GM23248 (cell line): ENCODE data around the gene GFM1. TPM values are rescaled to one million over a fixed set of nuclear protein-coding genes. Genes with fewer than 3 reads are reported as not detected.

ENCODE experiments used
- DNase-seq: peaks from one replicate; pipeline ENCODE4 v3.0.0-alpha.2; 2015
- H2AFZ ChIP-seq: fragments of 200-600 bp; sonication (generic); 2 replicates; pipeline ENCODE4 v1.6.1; 2016; ENCODE audit warnings: antibody characterized with exemption
- H3F3A ChIP-seq: fragments of 200-600 bp; sonication (generic); 2 replicates; pipeline ENCODE4 v1.6.1; 2016; ENCODE audit warnings: mild to moderate bottlenecking, antibody characterized with exemption, mixed run types; ENCODE audit not compliant: insufficient read depth
- H3K27ac ChIP-seq: fragments of 200-600 bp; sonication (generic); 2 replicates; pipeline ENCODE4 v1.5.1; 2016; ENCODE audit warnings: mild to moderate bottlenecking
- H3K27me3 ChIP-seq: fragments of 200-600 bp; sonication (generic); replicated peaks from 2 replicates; pipeline ENCODE4 v1.6.1; 2016; ENCODE audit warnings: mild to moderate bottlenecking; ENCODE audit not compliant: insufficient read depth
- H3K36me3 ChIP-seq: fragments of 200-600 bp; sonication (generic); 2 replicates; pipeline ENCODE4 v1.6.1; 2016; ENCODE audit warnings: low read depth, mild to moderate bottlenecking
- H3K4me1 ChIP-seq: fragments of 200-600 bp; sonication (generic); 2 replicates; pipeline ENCODE4 v1.6.1; 2016; ENCODE audit warnings: mild to moderate bottlenecking; ENCODE audit not compliant: insufficient read depth
- H3K4me2 ChIP-seq: fragments of 200-600 bp; sonication (generic); one replicate; pipeline ENCODE4 v1.6.1; 2016; ENCODE audit warnings: mild to moderate bottlenecking; ENCODE audit not compliant: unreplicated experiment
- H3K4me3 ChIP-seq: fragments of 200-600 bp; sonication (generic); 2 replicates; pipeline ENCODE4 v1.5.1; 2016; ENCODE audit warnings: mild to moderate bottlenecking
- H3K79me2 ChIP-seq: fragments of 200-600 bp; sonication (generic); 2 replicates; pipeline ENCODE4 v1.6.1; 2016; ENCODE audit warnings: mild to moderate bottlenecking; ENCODE audit not compliant: insufficient read depth
- H3K9ac ChIP-seq: fragments of 200-600 bp; sonication (generic); 2 replicates; pipeline ENCODE4 v1.6.1; 2016; ENCODE audit warnings: mild to moderate bottlenecking
- H3K9me2 ChIP-seq: fragments of 200-600 bp; sonication (generic); 2 replicates; pipeline ENCODE4 v1.6.1; 2016; ENCODE audit warnings: mixed run types, mild to moderate bottlenecking, moderate library complexity; ENCODE audit not compliant: insufficient read depth
- H3K9me3 ChIP-seq: fragments of 200-600 bp; sonication (generic); one replicate; pipeline ENCODE4 v1.6.1; 2017; ENCODE audit warnings: low read depth
- H4K20me1 ChIP-seq: fragments of 200-600 bp; sonication (generic); 2 replicates; pipeline ENCODE4 v1.6.0; 2016; ENCODE audit not compliant: insufficient read depth
- EZH2 ChIP-seq: fragments of 200-600 bp; sonication (generic); IDR thresholded peaks from 2 replicates; pipeline ENCODE4 v1.6.1; 2018; ENCODE audit warnings: antibody characterized with exemption, mild to moderate bottlenecking; ENCODE audit not compliant: insufficient read depth, poor library complexity, severe bottlenecking
- EZH2phosphoT487 ChIP-seq: fragments of 200-600 bp; sonication (generic); IDR thresholded peaks from 2 replicates; pipeline ENCODE4 v1.6.1; 2018; ENCODE audit warnings: antibody characterized with exemption, moderate library complexity, mild to moderate bottlenecking, low read depth; ENCODE audit not compliant: insufficient read depth
- WGBS, 2 experiments: methylation state at CpG; one replicate each; pipeline ENCODE4 v1.1.6; 2015 to 2017; ENCODE audit warnings: low lambda C conversion rate in 2 of 2, low coverage in 1 of 2; ENCODE audit errors: missing lambda C conversion rate in 2 of 2; 5-methylcytosine and 5-hydroxymethylcytosine counted together
- in situ Hi-C: fragments of 300-500 bp; cut with MboI; formaldehyde crosslinking; loops from 2 replicates; pipeline ENCODE4 v1.15.0; 2020
- polyA plus RNA-seq: library from polyadenylated mRNA; unstranded; fragments of >200 nt; fragmentation: Nextera tagmentation; extraction: Ambion mirVana; gene quantifications from 2 replicates; pipeline ENCODE4 v1.2.1, GENCODE V29; 2016
- total RNA-seq: library from RNA; depleted of rRNA; stranded (reverse); fragments of >200 nt; shearing (Covaris generic); gene quantifications from 2 replicates; pipeline ENCODE4 v1.2.3, GENCODE V29; 2014

GFM1 gene
- total and polyA plus RNA-seq, 2 experiments from 2014 or later, result 29.2 to 38.5 TPM

DNA sequence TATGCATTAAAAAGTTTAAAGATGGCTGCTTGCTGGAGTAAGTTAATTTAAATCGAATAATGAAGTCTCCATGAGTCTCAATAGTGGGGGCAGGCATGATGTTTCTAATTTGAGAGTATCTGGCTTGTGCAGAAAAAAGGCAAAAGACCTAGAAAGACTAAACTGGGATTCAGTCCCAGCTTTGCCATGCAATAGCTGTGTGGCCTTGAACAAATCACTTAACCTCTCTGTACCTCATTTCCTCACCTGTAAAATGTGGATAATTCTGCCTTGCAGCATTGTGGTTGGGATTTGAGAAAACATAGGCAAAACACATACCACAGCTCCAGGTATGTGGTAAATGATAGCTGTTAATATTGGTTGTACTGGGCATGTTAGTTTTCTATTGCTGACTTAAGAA, 19.5 kb downstream of the GFM1 start:
- Histone ChIP-seq H2AFZ (no peak overlapping the region), H3K9me3 (no peaks in the 10 kb centered on the region), H3K27ac (no peak overlapping the region), H3K4me3 (no peak overlapping the region), H3K4me2 (no peak overlapping the region), H4K20me1 (no peaks in the 10 kb centered on the region), H3F3A (peaks cover under 1% of the 10 kb centered on the region; the same call in 1 of the 2 replicates), H3K79me2 (peaks cover 5% of the 10 kb centered on the region; the same call in 1 of the 2 replicates), H3K9ac (no peak overlapping the region), H3K36me3 (peaks cover 69% of the 10 kb centered on the region), H3K27me3 (no peaks in the 10 kb centered on the region), H3K9me2 (no peaks in the 10 kb centered on the region), H3K4me1 (0 out of 2 replicates have a peak, but pooled peaks cover 3% of the 10 kb centered on the region)
- no peak for DNase-seq
- 100% methylated on average over 1 of the region's 1 CpG for WGBS, 2 experiments
- TF ChIP-seq EZH2phosphoT487 (no peak), EZH2 (no peak)
- in situ Hi-C loops, result loop anchor here (10.0 kb wide), 1 partner anchor 131 kb away; no protein-coding TSS in a partner anchor

GRCh38 chr3:158666416-158666815, 22.1 kb downstream of the GFM1 start:
- Histone ChIP-seq H3K4me1 (peaks cover 4% of the 10 kb centered on the region; the same call in 1 of the 2 replicates), H3K27me3 (no peaks in the 10 kb centered on the region), H3K4me2 (no peak overlapping the region), H3F3A (peaks cover 2% of the 10 kb centered on the region; the same call in 1 of the 2 replicates), H3K9ac (no peak overlapping the region), H3K9me2 (no peaks in the 10 kb centered on the region), H2AFZ (no peak overlapping the region), H3K9me3 (no peaks in the 10 kb centered on the region), H3K27ac (no peak overlapping the region), H4K20me1 (no peaks in the 10 kb centered on the region), H3K4me3 (no peak overlapping the region), H3K79me2 (peaks cover 29% of the 10 kb centered on the region), H3K36me3 (peaks cover 55% of the 10 kb centered on the region)
- DNase-seq, result no peak
- TF ChIP-seq EZH2 (no peak), EZH2phosphoT487 (no peak)
- WGBS, 2 experiments, result 85 to 88% methylated on average over 3 of the region's 3 CpGs
- in situ Hi-C loops, result loop anchor here (10.0 kb wide), 1 partner anchor 128 kb away; no protein-coding TSS in a partner anchor

GRCh38 chr3:158668506-158668905, 24.2 kb downstream of the GFM1 start:
- peaks cover 9% of the 10 kb centered on the region; the same call in 1 of the 2 replicates for H3F3A ChIP-seq
- WGBS, 2 experiments, result 98% methylated on average over 2 of the region's 2 CpGs
- no peak overlapping the region for H3K9ac ChIP-seq
- peak; percentile 43 for DNase-seq
- peaks cover 8% of the 10 kb centered on the region; the same call in 1 of the 2 replicates for H3K4me1 ChIP-seq
- no peaks in the 10 kb centered on the region for H3K27me3 ChIP-seq
- H4K20me1 ChIP-seq, result no peaks in the 10 kb centered on the region
- peaks cover 40% of the 10 kb centered on the region for H3K36me3 ChIP-seq
- H3K9me3 ChIP-seq, result no peaks in the 10 kb centered on the region
- no peak overlapping the region for H3K27ac ChIP-seq
- H3K9me2 ChIP-seq, result no peaks in the 10 kb centered on the region
- H3K79me2 ChIP-seq, result peaks cover 37% of the 10 kb centered on the region
- in situ Hi-C loops, result loop anchor here (10.0 kb wide), 1 partner anchor 126 kb away; no protein-coding TSS in a partner anchor
- no peak overlapping the region for H3K4me3 ChIP-seq
- no peak overlapping the region for H2AFZ ChIP-seq
- H3K4me2 ChIP-seq, result no peak overlapping the region
- TF ChIP-seq EZH2phosphoT487 (no peak), EZH2 (no peak)

GRCh38 chr3:158671821-158672214, 27.5 kb downstream of the GFM1 start:
- peak; percentile 39 for DNase-seq
- peak overlapping the region; percentile 76 for H2AFZ ChIP-seq
- peaks cover 9% of the 10 kb centered on the region; the same call in 1 of the 2 replicates for H3F3A ChIP-seq
- peak overlapping the region; percentile 76 for H3K27ac ChIP-seq
- no peaks in the 10 kb centered on the region for H3K9me3 ChIP-seq
- H3K9ac ChIP-seq, result peak overlapping the region; percentile 85
- peaks cover 12% of the 10 kb centered on the region for H3K36me3 ChIP-seq
- peaks cover 8% of the 10 kb centered on the region; the same call in 1 of the 2 replicates for H3K4me1 ChIP-seq
- H4K20me1 ChIP-seq, result no peaks in the 10 kb centered on the region
- H3K27me3 ChIP-seq, result no peaks in the 10 kb centered on the region
- TF ChIP-seq EZH2 (no peak), EZH2phosphoT487 (no peak)
- H3K79me2 ChIP-seq, result peaks cover 32% of the 10 kb centered on the region
- in situ Hi-C loops, result no loop called here
- WGBS, 2 experiments, result 14 to 15% methylated on average over 6 of the region's 6 CpGs
- no peaks in the 10 kb centered on the region for H3K9me2 ChIP-seq
- H3K4me2 ChIP-seq, result peak overlapping the region; percentile 88
- H3K4me3 ChIP-seq, result peak overlapping the region; percentile 84
